GM19463 (cell line): ENCODE data around the gene NR6A1.

Experiments
- ATAC-seq: cut with Tn5 transposase; IDR thresholded peaks from one replicate; pipeline ENCODE4 v1.9.1; 2021; ENCODE audit warnings: mild to moderate bottlenecking, moderate library complexity; ENCODE audit not compliant: unreplicated experiment

NR6A1 gene

DNA sequence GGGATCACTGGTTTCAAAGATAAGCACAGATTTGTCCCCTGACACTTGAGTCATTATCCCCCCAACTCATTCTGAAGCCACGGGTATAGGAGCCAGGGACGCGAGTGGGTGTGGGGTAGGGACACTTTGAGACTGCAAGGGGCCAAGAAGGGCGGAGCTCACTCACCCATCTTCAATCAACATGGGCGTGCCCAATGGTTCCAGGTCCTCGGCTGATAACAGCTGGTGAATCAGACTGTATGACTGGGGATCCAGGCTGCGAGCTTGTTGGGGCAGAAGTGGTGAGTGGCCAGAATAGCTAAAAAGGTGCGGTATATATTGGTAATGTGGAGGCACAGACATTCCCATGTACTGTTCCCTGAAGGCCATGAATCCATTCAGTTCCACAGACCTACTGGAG, 233.2 kb downstream of the NR6A1 start:
- ATAC-seq, result no peak

DNA sequence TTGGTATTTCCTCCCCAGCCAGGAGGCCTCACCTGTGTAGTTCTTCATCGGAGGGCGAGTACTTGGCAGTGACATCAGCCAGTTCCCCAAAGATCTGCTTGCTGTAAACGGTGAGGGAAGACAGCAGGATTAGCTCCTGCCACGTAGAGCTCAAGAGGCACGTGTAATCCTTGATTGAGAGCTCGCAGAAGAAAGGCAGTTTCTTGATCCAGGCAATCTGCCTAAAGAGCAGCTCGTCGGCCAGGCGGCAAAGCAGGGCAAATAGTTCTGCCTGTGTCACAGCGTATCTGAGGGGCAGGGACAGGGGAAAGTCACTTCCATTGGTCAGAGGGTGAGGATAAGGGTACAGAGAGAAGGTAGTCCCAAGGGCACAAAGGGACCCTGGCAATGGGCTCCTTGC, 235.3 kb downstream of the NR6A1 start:
- no peak for ATAC-seq

DNA sequence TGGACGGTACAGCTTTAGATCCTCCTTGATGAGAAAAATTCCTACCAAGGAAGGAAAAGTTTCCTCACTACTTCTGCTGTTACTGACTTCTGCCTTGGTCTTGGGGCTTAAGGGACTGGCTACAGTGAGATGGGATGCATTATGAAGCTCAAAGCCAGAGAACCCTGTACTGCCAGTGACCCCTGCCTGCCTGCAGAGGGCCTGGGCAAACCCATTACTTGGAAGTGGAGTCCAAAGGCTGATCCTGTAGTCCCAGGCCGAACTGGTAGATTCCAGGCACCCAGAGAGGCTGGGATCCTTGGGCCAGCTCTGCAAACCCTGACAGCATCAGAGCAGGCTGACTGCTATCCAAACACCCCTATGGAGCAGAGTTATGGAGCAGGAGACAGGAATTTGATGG, 238.2 kb downstream of the NR6A1 start:
- no peak for ATAC-seq

DNA sequence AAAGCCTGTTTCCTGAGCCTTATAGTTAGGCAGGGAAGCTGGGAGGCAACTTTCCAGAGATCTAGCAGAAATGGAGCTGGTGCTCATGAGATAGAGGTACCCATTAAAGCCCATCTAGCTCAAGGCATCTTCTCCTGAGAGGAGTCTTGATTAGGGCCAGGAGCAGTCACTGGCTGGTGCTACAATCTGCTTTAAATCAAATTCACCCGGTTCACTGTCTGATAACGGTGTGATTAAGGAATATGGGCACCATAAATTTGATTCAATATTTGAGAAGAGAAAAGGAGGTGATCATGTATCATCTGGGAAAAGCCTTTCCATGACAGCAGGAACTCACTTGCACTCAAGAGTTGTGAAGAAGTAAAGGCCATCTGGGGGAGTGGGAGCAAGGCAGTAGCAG, 240.0 kb downstream of the NR6A1 start:
- ATAC-seq, result no peak

DNA sequence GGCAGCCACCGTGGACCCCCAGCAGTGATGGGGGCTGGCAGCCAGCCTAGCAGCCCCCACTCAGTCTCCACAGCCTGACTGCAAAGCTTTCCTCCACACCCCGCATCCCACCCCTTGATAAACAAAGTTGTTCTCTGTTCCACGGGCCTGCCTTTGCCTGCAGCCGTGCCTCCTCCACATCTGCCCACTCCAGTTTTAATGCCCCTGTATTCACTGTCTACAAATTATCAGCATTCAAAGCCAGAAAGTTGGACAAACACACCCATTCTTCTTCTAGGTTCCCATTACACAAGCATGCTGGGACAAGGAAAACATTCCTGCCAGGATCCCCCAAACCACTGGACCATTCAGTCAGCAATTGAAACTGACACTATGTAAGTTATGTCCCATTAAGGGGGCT, 240.9 kb downstream of the NR6A1 start:
- ATAC-seq, result no peak

DNA sequence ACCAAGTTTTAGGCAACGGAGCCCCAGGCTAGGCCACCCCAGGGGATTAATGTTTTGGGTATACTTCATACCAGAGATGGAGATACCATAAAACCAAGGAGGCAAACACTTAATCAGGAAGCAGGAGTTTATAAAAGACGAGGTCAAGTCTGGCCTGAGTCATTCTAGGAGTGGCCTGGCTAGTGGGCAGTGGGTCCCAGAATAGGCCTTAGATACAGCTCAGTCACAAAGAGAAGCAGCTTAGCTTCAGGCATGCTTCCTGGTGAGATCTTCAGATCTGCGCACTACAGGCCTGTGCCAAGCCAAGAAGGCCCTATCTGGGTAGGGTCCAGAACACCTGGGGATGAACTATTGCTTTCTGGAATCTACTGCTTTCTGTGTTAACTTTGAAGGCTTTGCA, 243.3 kb downstream of the NR6A1 start:
- ATAC-seq, result no peak

DNA sequence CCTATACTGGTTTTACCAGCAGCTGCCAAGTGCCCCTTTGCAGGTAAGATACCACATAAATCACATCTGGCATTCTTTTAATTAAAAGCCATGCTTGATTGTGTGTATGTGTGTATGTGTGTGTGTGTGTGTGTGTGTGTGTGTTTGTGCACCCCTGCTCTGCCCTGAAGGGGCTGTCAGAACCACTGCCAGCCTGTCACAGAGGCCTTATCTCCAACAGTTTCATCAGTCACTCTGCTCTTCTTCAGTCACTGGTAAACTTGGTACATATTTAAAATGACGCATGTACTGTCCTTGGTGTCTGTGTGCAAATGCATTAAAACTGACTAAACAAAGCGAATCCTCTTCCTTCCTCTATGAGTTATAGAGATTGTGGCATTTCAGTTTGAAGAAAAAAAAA, 244.9 kb downstream of the NR6A1 start:
- ATAC-seq, result no peak

DNA sequence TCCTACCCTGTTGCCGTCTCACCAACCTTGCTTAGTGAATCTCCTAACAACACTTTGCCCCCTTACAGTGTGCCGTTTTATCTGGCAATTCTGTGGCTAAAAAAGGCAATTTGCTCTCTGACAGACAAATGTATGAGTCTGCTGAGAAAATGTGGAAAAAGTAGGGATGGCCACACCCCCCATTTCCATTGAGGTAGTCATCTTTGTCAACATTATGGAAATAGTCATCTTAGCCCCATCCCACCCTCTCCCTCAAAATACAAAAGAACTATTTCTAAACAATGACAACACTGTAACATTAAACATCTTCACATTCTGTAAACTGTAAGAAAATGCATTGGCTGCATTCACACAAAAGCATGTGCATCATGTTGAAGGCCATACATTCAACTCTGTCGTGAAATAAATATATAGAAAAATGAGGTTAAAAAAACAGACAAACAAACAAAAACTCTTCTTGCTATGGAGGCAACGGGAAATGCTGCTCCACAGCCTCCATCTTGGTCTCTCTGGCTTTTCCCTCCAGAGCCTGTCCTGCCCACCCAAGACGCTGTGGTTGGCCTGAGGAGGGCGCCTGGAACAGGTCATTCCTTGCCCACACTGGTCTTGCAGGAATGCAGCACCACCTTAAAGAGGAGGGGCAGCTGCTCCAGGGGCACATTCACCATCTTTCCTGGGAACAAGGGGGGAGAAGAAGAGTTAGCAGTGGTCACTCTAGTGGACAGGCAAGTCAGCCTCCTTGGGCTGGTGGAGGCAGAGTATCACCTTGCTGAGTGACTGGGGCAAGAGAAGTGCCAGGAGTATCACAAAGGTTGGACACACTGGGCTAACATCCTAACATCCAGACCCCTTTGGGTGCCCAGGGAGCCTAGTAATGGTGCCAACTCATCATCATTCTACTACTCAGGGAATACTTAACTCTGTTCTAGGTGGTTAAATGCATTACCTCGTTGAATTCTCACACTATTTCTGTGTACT, 248.7 kb downstream of the NR6A1 start:
- no peak for ATAC-seq

DNA sequence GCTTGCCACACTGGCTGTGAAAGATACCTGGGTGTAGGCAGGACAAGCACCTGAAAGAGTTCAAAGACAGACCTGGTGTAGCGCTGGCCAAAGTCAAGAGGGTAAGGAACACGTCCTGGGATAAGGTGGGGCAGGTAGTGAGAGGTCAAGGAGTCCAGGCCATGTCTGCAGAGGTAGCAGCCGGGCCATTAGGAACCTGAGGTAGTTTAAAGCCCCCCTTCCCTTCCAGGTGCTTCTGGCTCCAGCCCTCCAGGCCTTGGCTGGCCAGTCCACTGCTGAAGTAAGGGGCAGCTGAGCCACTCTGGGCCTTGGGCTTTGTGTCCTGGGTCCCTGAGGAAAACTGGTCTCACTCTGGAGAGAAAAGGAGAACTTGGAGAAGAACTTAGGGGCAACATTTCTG, 250.0 kb downstream of the NR6A1 start:
- ATAC-seq, result no peak

DNA sequence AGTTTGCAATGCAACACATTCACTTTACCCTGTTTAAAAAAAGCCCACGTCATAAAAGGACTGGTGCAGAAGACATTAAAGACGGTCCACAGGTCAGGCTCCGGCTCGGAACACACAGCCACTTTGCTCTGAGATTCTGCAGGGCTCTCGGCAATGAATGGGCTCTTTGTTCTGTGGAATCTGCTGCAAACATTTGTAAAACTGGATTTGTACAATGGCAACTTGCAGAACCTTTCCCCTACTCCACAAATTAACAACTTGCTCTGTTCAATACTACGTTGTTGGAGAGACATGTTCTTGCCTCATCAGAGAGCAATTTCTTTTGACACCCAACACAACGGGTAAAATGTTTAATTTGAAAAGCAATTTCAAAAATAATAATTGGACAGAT, 250.9 kb downstream of the NR6A1 start:
- no peak for ATAC-seq

DNA sequence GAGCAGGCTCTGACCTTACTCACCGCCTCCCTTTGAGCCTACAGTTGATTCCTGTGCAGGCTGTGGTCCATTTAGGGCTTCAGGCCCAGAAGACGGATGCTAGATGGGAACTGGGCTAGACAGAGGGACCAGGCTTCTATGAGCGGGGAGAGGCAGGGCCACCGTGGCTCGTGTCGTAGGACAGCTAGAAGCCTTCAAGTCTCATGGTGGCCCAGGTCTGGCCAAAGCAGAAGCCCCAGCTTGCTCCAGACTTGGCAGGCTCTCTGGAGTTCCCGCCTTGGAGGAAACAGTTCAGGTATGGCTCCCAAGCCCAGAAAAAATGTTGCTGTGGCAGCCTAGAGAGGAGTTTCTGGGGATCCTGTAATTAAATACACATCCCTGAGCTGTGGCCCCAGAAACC, 253.0 kb downstream of the NR6A1 start:
- no peak for ATAC-seq

DNA sequence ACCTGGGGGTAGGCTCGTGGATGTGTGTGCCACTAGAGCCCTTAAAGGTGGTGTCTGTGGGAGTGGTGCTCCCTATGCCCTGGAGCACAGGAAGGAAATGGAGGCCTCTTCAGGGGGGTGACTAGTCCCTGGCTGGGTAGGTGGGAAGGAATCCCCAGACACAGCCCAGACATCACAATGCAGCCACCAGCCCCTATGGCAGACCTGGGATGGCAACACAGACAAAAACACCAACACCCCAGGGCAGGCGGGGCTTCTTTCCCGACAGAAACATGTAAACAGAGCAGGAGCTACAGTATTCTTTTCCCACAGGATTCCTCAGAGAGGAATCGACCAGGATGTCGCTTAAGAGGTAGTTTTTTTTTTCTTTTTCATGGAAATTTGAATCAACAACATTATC, 253.5 kb downstream of the NR6A1 start:
- no peak for ATAC-seq

DNA sequence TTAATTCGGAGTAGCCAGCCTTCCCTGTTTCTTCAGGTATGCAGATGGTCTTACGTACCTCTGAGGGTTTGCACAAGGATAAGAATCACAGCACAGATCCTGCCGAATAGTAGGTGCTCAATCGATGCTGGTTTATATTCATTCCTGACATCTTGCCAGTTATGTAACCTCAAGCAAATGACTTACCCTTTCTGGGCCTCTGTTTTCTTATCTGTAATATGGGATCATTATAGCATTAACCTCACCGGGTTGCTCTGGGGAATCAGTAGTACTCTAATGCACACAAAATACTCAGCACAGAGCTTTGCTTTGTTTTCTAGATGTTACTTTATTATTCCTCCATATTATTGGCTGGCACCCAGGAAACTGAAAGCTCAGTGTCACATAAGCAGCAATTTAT, 256.2 kb downstream of the NR6A1 start:
- no peak for ATAC-seq

DNA sequence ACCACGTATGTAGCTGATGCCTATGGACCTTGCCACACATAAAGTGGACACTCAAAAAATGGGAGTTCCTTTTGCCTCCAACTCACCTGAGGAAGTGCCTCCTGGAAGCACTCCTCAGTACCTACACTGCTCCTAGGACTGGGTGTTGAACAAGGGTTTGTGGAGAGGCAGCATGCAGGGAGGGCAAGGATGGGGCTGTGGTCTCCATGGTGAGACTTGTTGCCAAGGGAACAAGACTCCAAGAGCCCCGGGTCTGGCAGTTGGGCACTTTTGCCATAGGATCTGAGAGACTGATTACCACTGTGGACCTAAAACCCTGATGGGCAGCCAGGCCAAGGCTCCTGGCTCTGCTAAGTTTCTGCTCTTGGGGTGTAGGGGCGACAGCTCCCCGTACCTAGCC, 257.0 kb downstream of the NR6A1 start:
- no peak for ATAC-seq

DNA sequence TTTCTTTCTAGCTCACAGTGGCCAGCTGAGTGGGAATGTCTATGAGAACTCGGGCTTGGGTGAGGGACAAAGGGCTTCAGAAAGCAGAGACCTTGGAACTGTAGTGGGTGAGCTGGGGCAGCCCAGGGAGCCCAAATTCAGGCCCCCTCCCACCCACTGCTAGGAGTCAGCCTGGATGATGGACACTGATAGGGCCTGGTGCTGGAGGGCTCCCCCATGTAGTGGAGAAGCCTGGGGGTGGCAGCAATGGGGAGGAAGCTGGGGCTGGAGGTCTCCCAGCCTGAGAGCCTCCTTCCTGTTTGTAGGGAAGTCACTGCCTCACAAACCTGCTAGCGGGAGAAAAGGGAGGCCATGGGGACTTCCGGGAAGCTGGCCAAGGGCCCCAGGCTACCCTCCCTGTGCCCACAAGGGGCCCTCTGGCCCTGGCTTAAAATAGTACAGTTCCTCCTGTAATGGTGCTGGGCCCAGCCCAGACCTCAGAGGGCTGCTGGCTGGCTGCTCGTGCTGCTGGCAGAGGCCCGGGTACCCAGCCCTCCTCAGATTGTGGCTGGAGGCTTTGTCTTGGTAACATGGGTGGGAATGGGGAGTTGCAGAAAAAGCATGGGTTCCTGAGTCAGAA, 257.6 kb downstream of the NR6A1 start:
- ATAC-seq, result no peak

DNA sequence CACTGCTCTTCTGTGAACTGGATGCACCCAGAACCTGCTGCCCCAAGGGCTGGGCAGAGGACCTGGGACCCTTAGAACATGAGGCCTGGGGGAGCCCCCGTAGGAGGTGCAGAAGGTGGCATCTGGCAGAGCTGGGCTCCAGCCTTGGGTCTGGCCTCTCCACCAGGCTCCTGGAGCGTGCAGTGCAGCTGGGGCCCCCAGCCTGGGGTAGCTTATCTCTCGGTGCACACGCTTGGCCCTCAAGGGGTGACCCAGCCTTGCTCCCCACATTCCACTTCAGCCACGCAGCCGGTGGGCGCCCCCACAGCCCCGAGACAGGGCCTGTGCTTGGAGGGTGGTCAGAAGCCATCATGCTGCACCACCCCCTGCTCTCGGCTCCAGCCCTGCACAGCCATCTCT, 258.3 kb downstream of the NR6A1 start:
- no peak for ATAC-seq

DNA sequence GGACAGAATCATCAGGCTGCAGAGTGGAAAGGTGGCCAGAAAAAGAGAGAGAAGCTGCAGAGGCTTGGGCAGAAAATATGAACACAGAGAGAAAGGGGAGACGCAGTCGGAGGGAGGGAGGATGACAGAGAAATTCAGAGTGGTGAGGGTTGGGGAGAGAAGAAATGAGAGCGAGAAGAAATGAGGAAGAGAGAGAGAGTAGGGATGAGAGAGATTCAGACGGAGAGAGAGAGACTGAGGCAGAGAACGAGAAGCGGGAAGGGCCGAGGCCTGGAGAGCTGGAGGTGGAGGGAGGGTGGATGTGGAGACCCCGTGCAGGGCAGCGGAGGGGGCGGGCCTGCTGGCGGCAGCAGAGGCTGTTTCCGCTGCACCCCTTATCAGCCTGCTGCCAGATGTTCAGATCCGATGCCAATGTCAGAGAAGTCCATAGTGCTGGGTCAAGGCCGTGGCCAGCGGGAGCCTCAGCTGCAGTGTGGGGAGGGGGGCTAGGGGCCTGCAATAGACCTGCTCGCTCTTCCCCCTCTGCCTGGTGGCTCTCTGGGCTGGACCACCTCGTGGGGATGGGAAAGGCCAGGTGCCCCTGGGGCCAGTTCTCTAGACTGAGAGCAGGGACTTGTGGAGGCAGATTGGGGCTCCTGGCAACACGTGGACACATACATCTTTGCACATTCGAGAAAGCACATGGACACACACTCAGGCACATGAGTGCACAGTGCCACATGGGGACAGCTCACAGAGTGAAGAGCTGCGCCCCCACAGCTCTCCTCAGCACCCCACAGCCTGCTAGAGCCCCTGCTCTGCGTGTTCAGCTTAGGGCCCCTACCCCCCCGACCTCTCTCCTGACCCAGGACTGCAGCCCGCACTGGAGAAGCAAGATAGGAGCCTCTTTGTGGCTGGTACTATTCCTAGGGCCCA, 259.0 kb downstream of the NR6A1 start:
- no peak for ATAC-seq

DNA sequence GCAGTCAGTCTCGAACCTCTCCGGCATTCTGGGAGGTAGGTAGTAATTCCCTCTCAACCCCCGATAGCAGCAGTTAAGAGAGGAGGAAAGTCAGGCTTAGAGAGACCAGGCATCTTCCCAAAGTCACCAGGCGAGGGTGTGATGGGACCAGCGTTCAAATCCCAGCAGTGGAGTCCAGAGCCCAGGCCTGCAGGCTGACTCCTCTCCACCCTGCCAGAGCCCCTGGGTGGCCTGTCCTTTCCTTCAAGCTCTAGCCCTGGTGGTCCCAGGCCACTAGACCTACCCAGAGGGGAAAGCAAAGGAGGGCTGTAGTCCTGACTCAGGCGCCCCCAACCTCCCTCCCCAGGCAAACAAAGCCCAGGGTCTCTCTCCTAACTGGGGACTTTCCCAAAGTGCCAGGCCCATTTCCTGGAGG, 259.7 kb downstream of the NR6A1 start:
- no peak for ATAC-seq

DNA sequence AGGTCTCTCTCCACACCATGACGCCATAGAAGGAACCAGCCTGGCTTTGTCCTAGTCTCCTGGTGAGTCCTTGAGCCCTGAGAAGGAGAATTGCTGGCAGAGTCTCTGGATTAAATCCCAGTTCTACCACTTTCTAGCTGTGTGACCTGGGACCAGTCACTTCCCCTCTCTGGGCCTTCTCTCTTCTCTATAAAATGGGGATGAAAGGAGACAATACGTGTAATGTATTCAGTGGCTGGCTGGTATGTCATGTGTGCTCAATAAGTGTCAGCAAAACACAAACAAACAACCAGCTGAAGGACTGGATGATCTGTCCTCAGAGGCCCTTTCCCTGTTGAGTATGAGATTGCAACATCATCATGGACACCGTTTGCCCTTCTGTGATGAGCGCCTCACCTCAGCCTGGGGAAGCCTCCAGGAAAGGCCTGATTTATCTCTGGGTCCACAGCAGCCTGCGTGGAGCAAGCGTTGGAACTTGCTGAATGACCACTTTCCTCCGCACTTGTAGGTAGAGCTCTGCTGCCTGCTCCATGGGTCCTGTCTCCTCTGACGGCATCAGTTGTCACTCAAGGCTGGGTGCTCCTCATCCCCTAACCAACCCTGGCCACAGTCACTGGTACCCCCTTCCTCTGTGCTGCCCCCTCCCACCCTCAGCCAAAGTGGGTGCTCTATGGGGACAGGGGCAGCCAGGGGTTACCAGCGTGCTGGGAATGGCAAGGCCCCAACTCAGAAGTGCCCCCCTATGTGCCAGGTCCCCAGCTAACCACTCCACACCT, 260.3 kb downstream of the NR6A1 start:
- no peak for ATAC-seq

DNA sequence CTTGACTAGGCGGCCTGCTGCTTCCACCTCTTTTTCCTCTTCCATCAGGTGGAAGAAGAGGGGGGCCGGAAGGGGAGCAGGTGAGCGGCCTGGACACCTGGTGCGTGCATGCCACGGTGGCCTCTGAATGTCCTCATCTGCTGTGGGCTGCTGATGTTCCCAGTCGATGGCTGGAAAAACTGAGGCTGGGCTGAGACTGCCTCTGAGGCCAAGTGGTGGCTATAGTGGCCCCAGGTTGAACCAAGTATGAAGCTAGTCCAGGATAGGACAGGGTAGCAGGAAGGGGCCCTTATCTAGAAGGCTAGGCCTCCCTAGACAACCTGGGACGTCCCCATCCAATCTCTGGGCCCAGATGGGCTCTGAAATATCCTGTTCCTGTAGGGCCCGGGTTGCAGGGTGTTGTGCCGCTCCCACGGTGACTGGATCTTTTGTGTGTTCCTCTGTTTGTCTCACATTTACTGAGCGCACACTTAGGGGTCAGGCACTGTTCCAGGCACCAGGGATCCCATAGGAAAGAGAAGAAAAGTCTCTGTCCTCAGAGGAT, 263.2 kb downstream of the NR6A1 start:
- ATAC-seq, result no peak
